Sigmoid colon (tissue), 7 donors: Measurements from ENCODE around the gene SIGLEC12. TPM values are rescaled to one million over a fixed set of nuclear protein-coding genes. Genes with fewer than 3 reads are reported as not detected.
"Not testable (repeated sequence)": the region's sequence is repeated elsewhere in the genome, so short reads cannot be mapped to it uniquely, and the experiment has no call there.

Source experiments
- DNase-seq: peaks from one replicate; pipeline ENCODE4 v3.0.0-alpha.2; 2019
- H3K27ac ChIP-seq, 4 donors: fragments of 200-600 bp; sonication (generic); one replicate each; pipeline ENCODE4 v1.5.1; 2016 to 2019; ENCODE audit warnings: mild to moderate bottlenecking in 1 of 4
- H3K27me3 ChIP-seq, 3 donors: fragments of 200-600 bp; sonication (generic); one replicate each; pipeline ENCODE4 v1.5.1; 2019; ENCODE audit warnings: mild to moderate bottlenecking in 1 of 3
- H3K36me3 ChIP-seq, 4 donors: fragments of 200-600 bp; sonication (generic); one replicate each; pipeline ENCODE4 v1.5.1; 2016 to 2019
- H3K4me1 ChIP-seq, 4 donors: fragments of 200-600 bp; sonication (generic); one replicate each; pipeline ENCODE4 v1.5.1; 2017 to 2019
- H3K4me3 ChIP-seq, 4 donors: fragments of 200-600 bp; sonication (generic); one replicate each; pipeline ENCODE4 v1.5.1; 2017 to 2019; ENCODE audit warnings: mild to moderate bottlenecking in 2 of 4, moderate library complexity in 1 of 4
- H3K9me3 ChIP-seq, 4 donors: fragments of 200-600 bp in 3 of 4; sonication (generic) in 3 of 4; one replicate each; pipeline versions ENCODE4 v1.5.1 to v1.6.1; 2013 to 2019
- EP300 ChIP-seq, 4 donors: sonication (generic); formaldehyde crosslinking; IDR thresholded peaks; one replicate each; pipeline ENCODE4 v1.6.1; 2017; ENCODE audit warnings: antibody characterized with exemption in 4 of 4
- POLR2A ChIP-seq, 2 donors: fragments of 450-650 bp; IDR thresholded peaks; one replicate each; pipeline ENCODE4 v1.6.1; 2016; ENCODE audit warnings: antibody characterized with exemption in 2 of 2, mild to moderate bottlenecking in 2 of 2, moderate library complexity in 2 of 2
- POLR2AphosphoS5 ChIP-seq, 4 donors: sonication (generic); formaldehyde crosslinking; IDR thresholded peaks; one replicate each; pipeline ENCODE4 v1.6.1; 2017; ENCODE audit warnings: antibody characterized with exemption in 4 of 4
- WGBS, 2 donors: extraction: QIAGEN DNeasy Blood & Tissue Kit; methylation state at CpG; one replicate each; pipeline ENCODE4 v1.1.7; 2013; 5-methylcytosine and 5-hydroxymethylcytosine counted together
- intact Hi-C: fragments of 100-400 bp; cut with DNase I; formaldehyde crosslinking; loops from one replicate; pipeline ENCODE4 v1.15.1; 2023
- polyA plus RNA-seq, 3 donors: library from polyadenylated mRNA; stranded (reverse); fragments of 200-250 nt; gene quantifications; one replicate each; pipeline ENCODE4 v1.2.3, GENCODE V29; 2013
- total RNA-seq, 4 donors: library from RNA; depleted of rRNA; stranded (reverse); fragments of >200 nt; gene quantifications; one replicate each; pipeline ENCODE4 v1.1.0, GENCODE V29; 2016
- TF ChIP-seq, protein P1 (sequence below), 4 experiments: fragments of 450-650 bp in 3 of 4; fragments of 200-600 bp in 1 of 4; IDR thresholded peaks; one replicate each; pipeline ENCODE4 v1.5.1; 2016 to 2019; ENCODE audit warnings: antibody characterized with exemption in 4 of 4, mild to moderate bottlenecking in 3 of 4, moderate library complexity in 2 of 4
- donor health status: healthy with polysubstance abuse.
- donor health status: Bipolar disorder and iron deficiency.
- donor health status: healthy.

The SIGLEC12 gene
- total and polyA plus RNA-seq, 7 donors = 0.16 to 11.6 (median 0.86) TPM; not detected in 4

DNA sequence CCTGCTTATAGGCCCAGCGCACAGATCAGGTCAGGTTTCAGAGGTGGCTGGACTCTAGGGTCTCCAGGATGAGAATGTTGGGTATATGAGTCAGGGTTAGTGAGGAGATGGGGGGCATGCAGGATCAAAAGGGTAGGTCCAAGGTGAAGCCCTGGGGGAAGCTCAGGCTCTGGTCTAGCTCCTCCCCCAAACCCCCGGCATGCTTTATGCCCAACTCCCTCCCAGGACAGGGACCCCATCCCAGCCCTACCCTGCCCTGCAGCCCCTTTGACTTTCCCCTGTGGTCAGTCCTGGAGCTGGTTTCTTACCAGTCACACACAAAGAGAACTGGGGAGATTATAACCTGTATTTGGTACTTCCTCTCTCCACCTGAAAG lies 33.1 kb downstream of the SIGLEC12 start:
- TF ChIP-seq POLR2AphosphoS5 (IDR thresholded peaks at IDR 0.05) (no peak), EP300 (IDR thresholded peaks at IDR 0.05) (no peak), POLR2A (IDR thresholded peaks at IDR 0.05) (no peak)
- TF ChIP-seq, protein P1, sequence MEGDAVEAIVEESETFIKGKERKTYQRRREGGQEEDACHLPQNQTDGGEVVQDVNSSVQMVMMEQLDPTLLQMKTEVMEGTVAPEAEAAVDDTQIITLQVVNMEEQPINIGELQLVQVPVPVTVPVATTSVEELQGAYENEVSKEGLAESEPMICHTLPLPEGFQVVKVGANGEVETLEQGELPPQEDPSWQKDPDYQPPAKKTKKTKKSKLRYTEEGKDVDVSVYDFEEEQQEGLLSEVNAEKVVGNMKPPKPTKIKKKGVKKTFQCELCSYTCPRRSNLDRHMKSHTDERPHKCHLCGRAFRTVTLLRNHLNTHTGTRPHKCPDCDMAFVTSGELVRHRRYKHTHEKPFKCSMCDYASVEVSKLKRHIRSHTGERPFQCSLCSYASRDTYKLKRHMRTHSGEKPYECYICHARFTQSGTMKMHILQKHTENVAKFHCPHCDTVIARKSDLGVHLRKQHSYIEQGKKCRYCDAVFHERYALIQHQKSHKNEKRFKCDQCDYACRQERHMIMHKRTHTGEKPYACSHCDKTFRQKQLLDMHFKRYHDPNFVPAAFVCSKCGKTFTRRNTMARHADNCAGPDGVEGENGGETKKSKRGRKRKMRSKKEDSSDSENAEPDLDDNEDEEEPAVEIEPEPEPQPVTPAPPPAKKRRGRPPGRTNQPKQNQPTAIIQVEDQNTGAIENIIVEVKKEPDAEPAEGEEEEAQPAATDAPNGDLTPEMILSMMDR (IDR thresholded peaks at IDR 0.05) = no peak

DNA sequence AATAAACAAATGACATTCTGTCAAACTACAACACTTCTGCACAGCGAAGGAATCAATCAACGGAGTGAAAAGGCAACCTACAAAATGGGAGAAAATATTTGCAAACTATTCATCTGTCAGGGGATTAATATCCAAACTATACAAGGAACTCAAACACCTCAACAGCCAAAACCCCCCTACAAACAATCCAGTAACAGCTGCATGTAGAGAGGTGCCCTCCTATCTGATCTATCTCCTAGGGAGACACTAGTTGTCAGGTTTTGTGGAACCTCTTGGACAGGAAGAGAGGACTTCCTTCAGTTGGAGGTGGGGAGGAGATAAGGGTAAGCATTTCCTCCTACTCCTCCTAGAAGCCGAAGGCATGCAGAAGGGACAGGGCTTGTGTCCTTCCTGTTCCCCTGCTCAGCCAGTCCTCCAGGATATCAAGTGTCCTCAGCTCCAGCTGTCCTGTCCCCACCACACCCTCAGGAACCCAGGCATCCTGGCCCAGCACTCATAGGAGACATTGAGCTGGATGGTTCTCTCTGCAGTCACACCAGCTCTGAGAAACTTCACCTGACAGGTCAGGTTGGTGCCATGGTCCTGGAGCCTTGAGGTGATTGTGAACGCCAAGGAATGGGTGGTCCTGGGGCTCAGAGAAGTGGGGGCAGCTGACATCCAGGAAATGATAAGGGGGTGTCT lies 33.6 kb downstream of the SIGLEC12 start:
- peak; percentile 27 for DNase-seq
- H3K9me3 ChIP-seq = no peaks in the 10 kb centered on the region
- H3K4me3 ChIP-seq = no peak overlapping the region
- no peak overlapping the region for H3K27ac ChIP-seq
- no peaks in the 10 kb centered on the region for H3K36me3 ChIP-seq
- TF ChIP-seq POLR2A (IDR thresholded peaks at IDR 0.05) = no peak
- no peak for TF ChIP-seq EP300 (IDR thresholded peaks at IDR 0.05)
- TF ChIP-seq POLR2AphosphoS5 (IDR thresholded peaks at IDR 0.05) = no peak
- TF ChIP-seq, protein P1 (IDR thresholded peaks at IDR 0.05) = no peak
- WGBS, 2 donors = 68 to 69% methylated on average over 4 of the region's 4 CpGs
- intact Hi-C loops = no loop called here
- no peaks in the 10 kb centered on the region for H3K4me1 ChIP-seq
- H3K27me3 ChIP-seq = peaks cover 0 to 28% (median 3%) of the 10 kb centered on the region in 3 donors

More for the DNA sequence above, 33.1 kb downstream of the SIGLEC12 start:
- 77 to 79% methylated on average over 2 of the region's 2 CpGs for WGBS, 2 donors
- peaks cover 0 to 28% (median 0%) of the 10 kb centered on the region in 3 donors for H3K27me3 ChIP-seq
- no peaks in the 10 kb centered on the region for H3K9me3 ChIP-seq
- H3K27ac ChIP-seq = no peak overlapping the region
- no peaks in the 10 kb centered on the region for H3K4me1 ChIP-seq
- no peak overlapping the region for H3K4me3 ChIP-seq
- peak; percentile 6 for DNase-seq
- intact Hi-C loops = no loop called here
- H3K36me3 ChIP-seq = no peaks in the 10 kb centered on the region

DNA sequence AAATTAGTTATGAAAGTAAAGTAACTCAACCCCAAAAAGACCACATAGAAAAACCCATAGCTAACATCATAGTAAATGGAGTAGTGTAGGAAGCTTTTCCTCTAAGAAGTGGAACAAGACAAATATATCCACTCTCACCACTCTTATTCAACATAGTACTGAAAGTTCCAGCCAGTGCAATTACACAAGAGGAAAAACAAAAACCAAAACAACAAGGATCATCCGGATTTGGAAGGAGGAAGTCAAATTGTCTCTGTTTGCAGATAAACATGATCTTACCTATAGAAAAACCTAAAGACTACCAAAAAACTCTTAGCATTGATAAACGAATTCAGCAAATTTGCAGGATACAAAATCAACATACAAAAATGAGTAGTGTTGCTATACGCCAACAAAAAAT lies 34.9 kb downstream of the SIGLEC12 start:
- H3K36me3 ChIP-seq = no peaks in the 10 kb centered on the region
- intact Hi-C loops = no loop called here

DNA sequence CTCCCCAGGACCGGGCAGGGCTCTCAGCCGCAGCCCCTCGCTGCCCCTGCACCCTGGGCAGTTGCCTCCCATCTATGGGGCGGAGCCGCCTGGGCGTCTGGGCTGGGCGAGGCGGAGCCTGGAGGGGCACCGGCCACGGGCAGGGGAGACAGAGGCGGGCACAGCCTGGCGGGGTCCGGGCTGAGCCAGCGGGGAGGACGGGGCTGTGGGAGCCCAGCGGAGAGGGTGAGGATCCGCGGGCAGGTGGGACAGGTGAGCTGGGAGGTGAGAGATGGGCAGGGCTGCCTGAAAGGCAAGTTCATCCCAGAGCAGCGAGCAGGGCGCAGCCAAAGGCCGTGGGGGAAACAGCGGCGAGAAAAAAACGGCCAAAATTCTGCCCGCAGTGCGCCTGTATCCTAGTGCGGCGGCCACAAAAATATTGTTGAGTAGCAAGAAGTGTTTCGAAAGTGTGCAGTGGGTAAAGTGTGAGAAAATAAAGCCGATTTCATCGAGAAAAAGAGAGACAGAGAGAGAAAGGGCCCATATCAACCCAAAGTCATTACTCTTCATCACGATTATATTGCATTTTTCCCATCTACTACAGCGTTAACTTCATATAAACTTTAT lies 37.5 kb downstream of the SIGLEC12 start:
- peaks cover 4 to 41% (median 13%) of the 10 kb centered on the region in 3 donors for H3K27me3 ChIP-seq
- H3K36me3 ChIP-seq, H3K4me3 ChIP-seq, DNase-seq, intact Hi-C loops, H3K27ac ChIP-seq, H3K4me1 ChIP-seq, H3K9me3 ChIP-seq: not testable (repeated sequence)
- WGBS, 2 donors = 28 to 46% methylated on average over 12 to 15 of the region's 33 CpGs

More for the DNA sequence above, 34.9 kb downstream of the SIGLEC12 start:
- DNase-seq = no peak
- Histone ChIP-seq H3K4me3 (no peak overlapping the region), H3K27me3 (peaks cover 4 to 30% (median 13%) of the 10 kb centered on the region in 3 donors), H3K4me1 (no peaks in the 10 kb centered on the region), H3K27ac (no peak overlapping the region), H3K9me3 (no peaks in the 10 kb centered on the region)
- TF ChIP-seq POLR2A (IDR thresholded peaks at IDR 0.05) (no peak), POLR2AphosphoS5 (IDR thresholded peaks at IDR 0.05) (no peak), EP300 (IDR thresholded peaks at IDR 0.05) (no peak)
- TF ChIP-seq, protein P1 (IDR thresholded peaks at IDR 0.05) = no peak
- WGBS, 2 donors = 52 to 61% methylated on average over 3 of the region's 3 CpGs

DNA sequence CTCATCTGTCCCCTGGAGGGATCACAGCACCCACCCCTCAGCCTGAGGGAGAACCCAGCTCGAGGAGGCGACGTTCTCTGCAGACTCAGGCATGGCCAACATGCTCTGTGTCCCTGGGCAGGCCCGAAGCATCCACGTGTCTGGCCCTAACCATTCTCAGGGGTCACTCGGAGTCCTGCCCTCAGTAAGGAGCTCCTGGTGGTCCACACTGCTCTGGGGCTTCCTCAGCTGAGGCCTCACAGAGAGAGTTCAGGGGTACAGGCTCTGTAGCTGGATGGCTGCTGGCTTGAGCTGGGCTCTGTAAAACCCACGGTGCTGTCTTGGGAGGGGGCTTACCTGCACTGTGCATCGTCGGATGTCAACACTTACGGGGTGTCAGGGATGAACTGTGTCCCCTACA lies 38.9 kb downstream of the SIGLEC12 start:
- Histone ChIP-seq H3K9me3 (no peaks in the 10 kb centered on the region), H3K36me3 (no peaks in the 10 kb centered on the region), H3K4me3 (no peak overlapping the region), H3K27ac (no peak overlapping the region), H3K27me3 (peaks cover 4 to 52% (median 13%) of the 10 kb centered on the region in 3 donors), H3K4me1 (no peaks in the 10 kb centered on the region)
- TF ChIP-seq POLR2A (IDR thresholded peaks at IDR 0.05) = no peak
- no peak for TF ChIP-seq POLR2AphosphoS5 (IDR thresholded peaks at IDR 0.05)
- TF ChIP-seq, protein P1 (IDR thresholded peaks at IDR 0.05) = no peak
- TF ChIP-seq EP300 (IDR thresholded peaks at IDR 0.05) = no peak
- intact Hi-C loops = no loop called here
- DNase-seq = peak; percentile 30
- WGBS, 2 donors = 74 to 82% methylated on average over 10 of the region's 10 CpGs
